ENCODE data around the gene PACS1.

PACS1 gene

DNA sequence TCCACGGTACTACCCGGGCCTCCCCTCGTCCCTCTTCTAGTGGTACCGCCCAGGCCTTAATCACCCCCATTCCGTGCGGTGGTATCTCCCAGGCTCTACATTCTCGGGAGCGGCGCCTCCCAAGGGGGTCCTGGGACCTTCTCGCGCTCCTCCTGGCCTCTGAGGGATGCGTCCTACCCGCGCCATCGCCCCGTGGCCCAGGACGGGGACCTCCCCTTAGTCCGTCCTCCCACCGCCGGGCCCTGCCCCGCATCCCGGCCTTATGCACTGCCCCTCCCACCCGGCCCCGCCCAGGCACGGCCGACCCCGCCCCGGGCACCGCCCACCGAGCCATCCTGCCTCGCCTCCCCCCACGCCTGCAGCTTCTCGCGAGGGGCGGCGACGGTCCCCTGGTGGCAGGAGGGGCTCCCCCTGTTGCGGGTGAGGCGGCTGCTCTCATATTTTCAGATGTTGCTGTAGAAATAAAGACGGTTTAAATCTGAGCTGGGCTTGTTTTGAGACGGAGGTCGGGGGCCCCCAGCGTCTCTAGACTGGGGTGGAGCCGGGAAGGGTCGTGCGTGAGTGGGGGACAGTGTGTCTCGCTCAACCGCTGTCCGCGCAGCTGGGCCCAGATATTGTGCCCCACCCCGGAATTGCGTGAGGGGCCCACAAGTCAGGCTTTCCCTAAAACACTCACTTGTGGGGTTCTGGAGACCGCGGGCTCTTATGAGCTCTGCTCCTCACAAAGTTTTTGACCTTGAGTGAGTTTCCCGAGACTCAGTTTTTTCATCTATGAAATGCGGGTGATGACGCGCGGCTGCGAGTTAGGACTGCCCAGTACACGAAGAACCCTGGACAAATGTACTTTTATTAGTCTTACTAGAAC lies 197.5 kb downstream of the PACS1 start:
- DNase-seq = peak; percentile 90 to 95
- H3K9me3 ChIP-seq = no peaks in the 10 kb centered on the region
- intact Hi-C loops (cut with DNase I; ENCODE audit: low total_unique reads) = no loop called here
- peak overlapping the region; percentile 92 to 95 for H3K27ac ChIP-seq
- H3K36me3 ChIP-seq = peaks cover 24 to 53% (median 39%) of the 10 kb centered on the region in 3 donors
- no peaks in the 10 kb centered on the region for H3K27me3 ChIP-seq
- peaks cover 0 to 33% (median 28%) of the 10 kb centered on the region in 4 donors for H3K4me1 ChIP-seq
- TF ChIP-seq, protein P1, sequence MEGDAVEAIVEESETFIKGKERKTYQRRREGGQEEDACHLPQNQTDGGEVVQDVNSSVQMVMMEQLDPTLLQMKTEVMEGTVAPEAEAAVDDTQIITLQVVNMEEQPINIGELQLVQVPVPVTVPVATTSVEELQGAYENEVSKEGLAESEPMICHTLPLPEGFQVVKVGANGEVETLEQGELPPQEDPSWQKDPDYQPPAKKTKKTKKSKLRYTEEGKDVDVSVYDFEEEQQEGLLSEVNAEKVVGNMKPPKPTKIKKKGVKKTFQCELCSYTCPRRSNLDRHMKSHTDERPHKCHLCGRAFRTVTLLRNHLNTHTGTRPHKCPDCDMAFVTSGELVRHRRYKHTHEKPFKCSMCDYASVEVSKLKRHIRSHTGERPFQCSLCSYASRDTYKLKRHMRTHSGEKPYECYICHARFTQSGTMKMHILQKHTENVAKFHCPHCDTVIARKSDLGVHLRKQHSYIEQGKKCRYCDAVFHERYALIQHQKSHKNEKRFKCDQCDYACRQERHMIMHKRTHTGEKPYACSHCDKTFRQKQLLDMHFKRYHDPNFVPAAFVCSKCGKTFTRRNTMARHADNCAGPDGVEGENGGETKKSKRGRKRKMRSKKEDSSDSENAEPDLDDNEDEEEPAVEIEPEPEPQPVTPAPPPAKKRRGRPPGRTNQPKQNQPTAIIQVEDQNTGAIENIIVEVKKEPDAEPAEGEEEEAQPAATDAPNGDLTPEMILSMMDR (IDR thresholded peaks at IDR 0.05) = peak; percentile 21 to 40
- peak overlapping the region; percentile 72 to 89 for H3K4me3 ChIP-seq

- peak within 1 kb of the TSS; percentile 72 to 89 for H3K4me3 ChIP-seq
- TF ChIP-seq, protein P1 (IDR thresholded peaks at IDR 0.05) = no peak
- DNase-seq = peak; percentile 100
- no peaks in the 10 kb centered on the region for H3K9me3 ChIP-seq
- H3K4me1 ChIP-seq = peaks cover 0 to 33% (median 28%) of the 10 kb centered on the region in 4 donors
- no peaks in the 10 kb centered on the region for H3K27me3 ChIP-seq
- H3K27ac ChIP-seq = peak within 1 kb of the TSS; percentile 92 to 95
- H3K36me3 ChIP-seq = peaks cover 30 to 53% (median 40%) of the 10 kb centered on the region in 3 donors
- intact Hi-C loops (cut with DNase I; ENCODE audit: low total_unique reads) = no loop called here
Measured at GRCh38 chr11:66268244-66268951, 198.3 kb downstream of the PACS1 start, which contains the start of gene RAB1B. Gene RAB1B (plus strand): TSS chr11:66268639. CDS start chr11:66268680, 41 bp downstream.

- DNase-seq = peak in 1 of 2 donors; percentile 72
- TF ChIP-seq, protein P1 (IDR thresholded peaks at IDR 0.05) = no peak
- intact Hi-C loops (cut with DNase I; ENCODE audit: low total_unique reads) = no loop called here
- Histone ChIP-seq H3K9me3 (no peaks in the 10 kb centered on the region), H3K4me1 (peaks cover 0 to 33% (median 28%) of the 10 kb centered on the region in 4 donors), H3K27me3 (no peaks in the 10 kb centered on the region), H3K27ac (peak overlapping the region; percentile 92 to 95), H3K4me3 (peak overlapping the region; percentile 72 to 89), H3K36me3 (peaks cover 36 to 53% (median 41%) of the 10 kb centered on the region in 3 donors)
Measured at GRCh38 chr11:66268952-66269905, 199.2 kb downstream of the PACS1 start.

DNA sequence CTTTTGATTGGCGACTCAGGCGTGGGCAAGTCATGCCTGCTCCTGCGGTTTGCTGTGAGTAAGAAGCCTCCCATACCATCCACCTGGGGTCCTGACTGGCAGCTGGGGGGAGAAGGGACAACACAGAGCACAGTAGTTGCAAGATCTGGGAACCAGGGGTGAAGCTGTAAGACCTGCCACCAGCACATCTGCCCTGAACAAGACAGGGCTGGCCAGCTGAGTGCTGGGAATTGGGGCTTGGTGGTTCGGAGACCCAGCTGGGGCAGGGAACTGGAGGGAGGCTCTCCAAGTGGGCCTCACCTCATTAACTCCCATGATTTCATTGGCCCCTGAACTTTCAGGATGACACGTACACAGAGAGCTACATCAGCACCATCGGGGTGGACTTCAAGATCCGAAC lies 201.7 kb downstream of the PACS1 start:
- no peaks in the 10 kb centered on the region for H3K27me3 ChIP-seq
- peaks cover 28 to 55% (median 50%) of the 10 kb centered on the region in 3 donors for H3K36me3 ChIP-seq
- DNase-seq = no peak
- H3K4me3 ChIP-seq = no peak overlapping the region
- no peaks in the 10 kb centered on the region for H3K9me3 ChIP-seq
- TF ChIP-seq, protein P1 (IDR thresholded peaks at IDR 0.05) = no peak
- intact Hi-C loops (cut with DNase I; ENCODE audit: low total_unique reads) = no loop called here
- peaks cover 0 to 25% (median 21%) of the 10 kb centered on the region in 4 donors for H3K4me1 ChIP-seq
- H3K27ac ChIP-seq = no peak overlapping the region

GRCh38 chr11:66272596-66272995 lies 202.5 kb downstream of the PACS1 start:
- DNase-seq = no peak
- H3K36me3 ChIP-seq = peaks cover 28 to 55% (median 50%) of the 10 kb centered on the region in 3 donors
- H3K4me3 ChIP-seq = no peak overlapping the region
- no peaks in the 10 kb centered on the region for H3K27me3 ChIP-seq
- TF ChIP-seq, protein P1 (IDR thresholded peaks at IDR 0.05) = no peak
- H3K4me1 ChIP-seq = peaks cover 0 to 24% (median 20%) of the 10 kb centered on the region in 4 donors
- H3K9me3 ChIP-seq = no peaks in the 10 kb centered on the region
- intact Hi-C loops (cut with DNase I; ENCODE audit: low total_unique reads) = no loop called here
- H3K27ac ChIP-seq = no peak overlapping the region
